PC-3 (cell line): Measurements from ENCODE around the gene TEX54. TPM values are rescaled to one million over a fixed set of nuclear protein-coding genes. Genes with fewer than 3 reads are reported as not detected.
"Not testable (repeated sequence)": the region's sequence is repeated elsewhere in the genome, so short reads cannot be mapped to it uniquely, and the experiment has no call there.

Source experiments
- ATAC-seq: fragments of 200-7000 bp; cut with Tn5 transposase; 2 replicates; pipeline ENCODE4 v1.9.1; 2020; ENCODE audit warnings: mild to moderate bottlenecking, moderate library complexity
- BruUV-seq: library from RNA; stranded (reverse); fragments of 400-500 nt; replicated peaks from 2 replicates; lab custom pipeline; 2021; lab: Mats Ljungman, UMichigan
- CTCF ChIA-PET: fragments of 300-600 bp; sonication (Branson Sonifier 250); formaldehyde crosslinking; loops from one replicate; lab custom pipeline; 2022; ENCODE audit warnings: antibody characterized with exemption; lab: Charles Lee
- POLR2A ChIA-PET: fragments of 300-600 bp; sonication (Branson Sonifier 250); formaldehyde crosslinking; loops from one replicate; lab custom pipeline; 2022; ENCODE audit warnings: antibody characterized with exemption; ENCODE audit not compliant: unreplicated experiment; lab: Charles Lee
- DNase-seq: peaks from one replicate; pipeline ENCODE4 v3.0.0-alpha.2; 2015
- H2AFZ ChIP-seq: fragments of 300-600 bp; sonication (generic); 2 replicates; pipeline ENCODE4 v1.6.0; 2016; ENCODE audit warnings: antibody characterized with exemption, low read length
- H3F3A ChIP-seq: fragments of 300-600 bp; sonication (generic); one replicate; pipeline ENCODE4 v1.6.0; 2017; ENCODE audit warnings: antibody characterized with exemption, low read length, control low read depth, mild to moderate bottlenecking; ENCODE audit not compliant: unreplicated experiment
- H3K27ac ChIP-seq: fragments of 300-600 bp; sonication (generic); 2 replicates; pipeline ENCODE4 v1.5.1; 2016; ENCODE audit warnings: mild to moderate bottlenecking, low read length
- H3K27me3 ChIP-seq: fragments of 300-600 bp; sonication (generic); 2 replicates; pipeline ENCODE4 v1.6.1; 2016; ENCODE audit warnings: low read length, mixed read lengths
- H3K36me3 ChIP-seq: fragments of 300-600 bp; sonication (generic); 2 replicates; pipeline ENCODE4 v1.6.1; 2016; ENCODE audit warnings: low read depth, mixed run types, low read length, mixed read lengths
- H3K4me1 ChIP-seq: fragments of 300-600 bp; sonication (generic); 2 replicates; pipeline ENCODE4 v1.5.1; 2016; ENCODE audit warnings: low read length; ENCODE audit not compliant: insufficient read depth
- H3K4me2 ChIP-seq: fragments of 300-600 bp; sonication (generic); 2 replicates; pipeline ENCODE4 v1.6.0; 2016; ENCODE audit warnings: low read length
- H3K4me3 ChIP-seq: fragments of 300-600 bp; sonication (generic); 2 replicates; pipeline ENCODE4 v1.5.1; 2016; ENCODE audit warnings: mild to moderate bottlenecking, low read length, mixed read lengths
- H3K79me2 ChIP-seq: fragments of 300-600 bp; sonication (generic); 2 replicates; pipeline ENCODE4 v1.6.1; 2017; ENCODE audit warnings: low read length, mixed read lengths
- H3K9ac ChIP-seq: fragments of 300-600 bp; sonication (generic); 2 replicates; pipeline ENCODE4 v1.6.0; 2016; ENCODE audit warnings: mild to moderate bottlenecking, low read length
- H3K9me2 ChIP-seq: fragments of 300-600 bp; sonication (generic); replicated peaks from 2 replicates; pipeline ENCODE4 v1.6.1; 2016; ENCODE audit warnings: mixed run types, low read length, mixed read lengths
- H3K9me3 ChIP-seq: fragments of 300-600 bp; sonication (generic); 2 replicates; pipeline ENCODE4 v1.6.1; 2016; ENCODE audit warnings: low read length, mixed read lengths
- H4K20me1 ChIP-seq: fragments of 300-600 bp; sonication (generic); 2 replicates; pipeline ENCODE4 v1.6.1; 2016; ENCODE audit warnings: low read length, mixed read lengths
- CTCF ChIP-seq: fragments of 300-600 bp; sonication (generic); conservative IDR thresholded peaks from 2 replicates; pipeline ENCODE4 v1.5.1; 2017; ENCODE audit warnings: antibody characterized with exemption, low read depth, mild to moderate bottlenecking, low read length
- EZH2 ChIP-seq: fragments of 300-600 bp; sonication (generic); IDR thresholded peaks from one replicate; pipeline ENCODE4 v1.6.1; 2017; ENCODE audit warnings: antibody characterized with exemption, mild to moderate bottlenecking, low read length; ENCODE audit not compliant: unreplicated experiment
- EZH2phosphoT487 ChIP-seq: fragments of 300-600 bp; sonication (generic); IDR thresholded peaks from 2 replicates; pipeline ENCODE4 v1.6.1; 2018; ENCODE audit warnings: mild to moderate bottlenecking, antibody characterized with exemption, low read length, borderline replicate concordance
- intact Hi-C: fragments of 100-400 bp; cut with micrococcal nuclease; formaldehyde crosslinking; loops from 2 replicates; pipeline ENCODE4 v1.9.0; 2023
- total RNA-seq: library from RNA; depleted of rRNA; stranded (reverse); fragments of >200 nt; gene quantifications from 2 replicates; pipeline ENCODE4 v1.2.3, GENCODE V29; 2014

Gene TEX54
- total RNA-seq, 1 experiment from 2014 or later = not detected

GRCh38 chr11:62860835-62861563, 28.4 kb upstream of the TEX54 start:
- Histone ChIP-seq H3K79me2 (peaks cover 92% of the 10 kb centered on the region), H4K20me1 (peaks cover 18% of the 10 kb centered on the region), H3K9me3 (no peaks in the 10 kb centered on the region), H3K27me3 (no peaks in the 10 kb centered on the region), H3K9ac (no peak overlapping the region), H2AFZ (no peak overlapping the region), H3K9me2 (no peaks in the 10 kb centered on the region), H3K27ac (no peak overlapping the region), H3K4me2 (no peak overlapping the region), H3F3A (no peaks in the 10 kb centered on the region), H3K36me3 (peaks cover 8% of the 10 kb centered on the region), H3K4me1 (peaks cover 13% of the 10 kb centered on the region), H3K4me3 (no peak overlapping the region)
- DNase-seq = no peak
- POLR2A ChIA-PET = no interaction called here
- intact Hi-C loops = no loop called here
- ATAC-seq = no peak
- CTCF ChIA-PET = interaction anchor here (0.6 kb wide), 1 partner anchor 44 kb away, joined by 3 read pairs; no protein-coding TSS in a partner anchor
- BruUV-seq = no TSS peak
- TF ChIP-seq EZH2phosphoT487 (no peak), EZH2 (no peak)

- intact Hi-C loops, H2AFZ ChIP-seq, H3K27me3 ChIP-seq, DNase-seq, H3K4me3 ChIP-seq, H3K27ac ChIP-seq, H3K9me3 ChIP-seq, BruUV-seq, CTCF ChIA-PET, H3K9ac ChIP-seq, ATAC-seq, H3K9me2 ChIP-seq, H3K4me2 ChIP-seq: not testable (repeated sequence)
- H3K4me1 ChIP-seq = peaks cover 13% of the 10 kb centered on the region
- peaks cover 13% of the 10 kb centered on the region for H3F3A ChIP-seq
- H3K36me3 ChIP-seq = peaks cover 18% of the 10 kb centered on the region
- POLR2A ChIA-PET = interaction anchor here (0.6 kb wide), 1 partner anchor 43 kb away, joined by 3 read pairs; no protein-coding TSS in a partner anchor
- peaks cover 92% of the 10 kb centered on the region for H3K79me2 ChIP-seq
- peaks cover 26% of the 10 kb centered on the region for H4K20me1 ChIP-seq
Observed at GRCh38 chr11:62859281-62859703, 26.7 kb upstream of the TEX54 start.

DNA sequence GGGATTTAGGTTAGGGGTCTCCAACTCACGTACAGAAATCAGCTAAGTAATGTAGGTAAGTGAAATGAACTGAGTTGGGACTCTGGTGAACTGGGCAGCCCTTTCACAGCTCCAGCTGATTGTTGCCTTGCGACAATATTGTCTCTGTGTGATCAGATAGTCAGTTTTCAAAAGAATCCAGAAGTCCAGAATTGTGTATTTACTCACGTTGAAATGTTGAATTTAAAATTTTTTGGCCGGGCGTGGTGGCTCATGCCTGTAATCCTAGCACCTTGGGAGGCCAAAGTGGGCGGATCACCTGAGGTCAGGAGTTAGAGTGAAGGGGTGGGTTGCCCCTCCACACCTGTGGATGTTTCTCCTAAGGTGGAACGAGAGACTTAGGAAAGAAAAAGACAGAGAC, 25.6 kb upstream of the TEX54 start:
- H2AFZ ChIP-seq = no peak overlapping the region
- H3K9ac ChIP-seq = peak overlapping the region; percentile 97
- CTCF ChIA-PET = interaction anchor here (1.3 kb wide), 1 partner anchor 71 kb away, joined by 5 read pairs; no protein-coding TSS in a partner anchor
- H3K4me3 ChIP-seq = peak overlapping the region; percentile 93
- DNase-seq = no peak
- POLR2A ChIA-PET = interaction anchor here (0.7 to 1.6 kb wide), 3 partner anchors 17 to 87 kb away, joined by 7 to 25 read pairs (median 21); partner anchors contain the start of gene TAF6L
- ATAC-seq = no peak
- H3K4me2 ChIP-seq = peak overlapping the region; percentile 95
- no peaks in the 10 kb centered on the region for H3K9me3 ChIP-seq
- H3K4me1 ChIP-seq = peaks cover 23% of the 10 kb centered on the region
- no peaks in the 10 kb centered on the region for H3K9me2 ChIP-seq
- TF ChIP-seq EZH2 (no peak), CTCF (no peak), EZH2phosphoT487 (no peak)
- peaks cover 92% of the 10 kb centered on the region for H3K79me2 ChIP-seq
- BruUV-seq = TSS peak; percentile 1
- peaks cover 28% of the 10 kb centered on the region for H4K20me1 ChIP-seq
- no peaks in the 10 kb centered on the region for H3K27me3 ChIP-seq
- peaks cover 23% of the 10 kb centered on the region for H3F3A ChIP-seq
- intact Hi-C loops = no loop called here
- H3K36me3 ChIP-seq = peaks cover 24% of the 10 kb centered on the region
- H3K27ac ChIP-seq = peak overlapping the region; percentile 9
